8988T (cell line): ENCODE measurements around the gene UBA3.

Experiments used
- DNase-seq: peaks from one replicate; pipeline ENCODE4 v3.0.0; 2011

Gene UBA3

DNA sequence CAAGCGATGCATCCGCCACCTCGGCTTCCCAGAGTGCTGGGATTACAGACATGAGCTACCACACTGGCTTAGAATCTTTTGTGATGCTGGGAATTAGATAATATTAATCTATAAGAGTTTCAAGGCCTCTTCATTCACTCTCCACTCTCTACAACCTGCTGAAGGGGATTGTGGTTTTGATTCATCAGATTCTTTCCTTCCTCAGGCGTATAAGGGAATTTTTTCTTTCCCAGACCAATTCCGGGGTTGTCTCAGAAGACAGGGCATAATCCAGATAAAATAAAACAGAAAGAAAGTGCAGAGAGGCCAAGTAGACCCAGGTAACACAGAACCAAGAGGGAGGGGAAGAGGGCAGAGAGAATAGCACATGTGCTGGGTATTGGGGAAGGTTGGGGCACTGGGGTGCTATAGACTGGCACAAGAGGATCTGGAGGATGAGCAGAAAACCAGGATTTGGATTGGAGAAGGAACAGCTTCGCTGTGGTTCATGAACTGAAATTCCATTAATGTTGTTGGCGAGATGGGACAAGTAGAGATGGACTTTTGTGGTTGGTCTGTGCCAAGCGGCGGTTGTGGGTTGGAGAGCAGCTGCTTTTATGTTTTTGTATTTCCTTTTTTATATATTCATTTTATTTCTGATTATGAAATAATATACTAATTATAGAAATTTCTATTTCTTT, 17.4 kb upstream of the UBA3 start:
- no peak for DNase-seq

DNA sequence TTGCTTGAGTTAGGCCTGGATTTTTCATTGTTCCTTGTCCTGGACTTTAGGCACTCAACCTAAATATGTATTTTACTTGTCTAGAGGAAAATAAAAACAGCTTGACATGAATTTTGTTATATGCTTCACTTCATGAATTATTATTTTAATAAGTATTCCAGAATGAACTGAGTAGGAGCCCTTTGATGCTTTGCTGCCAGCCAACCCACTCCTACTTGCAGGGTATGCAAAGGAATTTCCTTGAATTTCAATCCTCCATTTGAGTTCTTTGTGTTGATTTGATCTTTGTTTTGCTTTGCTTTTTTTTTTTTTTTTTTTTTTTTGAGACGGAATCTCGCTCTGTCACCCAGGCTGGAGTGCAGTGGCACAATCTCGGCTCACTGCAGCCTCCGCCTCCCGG, 16.1 kb upstream of the UBA3 start:
- DNase-seq, result no peak

DNA sequence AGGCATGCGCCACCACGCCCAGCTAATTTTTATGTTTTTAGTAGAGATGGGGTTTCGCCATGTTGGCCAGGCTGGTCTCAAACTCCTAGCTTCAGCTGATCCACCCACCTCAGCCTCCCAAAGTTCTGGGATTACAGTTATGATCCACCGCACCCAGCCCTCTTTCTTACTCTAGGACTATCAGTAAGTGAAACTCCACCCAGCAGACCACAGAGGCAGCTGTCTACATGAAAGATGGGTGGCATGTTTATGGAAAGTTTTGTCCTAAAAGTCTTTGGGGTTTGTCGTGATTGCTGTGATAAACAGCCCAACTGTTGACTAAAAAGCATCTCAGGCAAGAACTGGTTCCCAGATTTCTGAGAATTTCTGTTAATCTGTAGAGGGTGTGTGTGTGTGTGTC, 15.5 kb upstream of the UBA3 start:
- no peak for DNase-seq

DNA sequence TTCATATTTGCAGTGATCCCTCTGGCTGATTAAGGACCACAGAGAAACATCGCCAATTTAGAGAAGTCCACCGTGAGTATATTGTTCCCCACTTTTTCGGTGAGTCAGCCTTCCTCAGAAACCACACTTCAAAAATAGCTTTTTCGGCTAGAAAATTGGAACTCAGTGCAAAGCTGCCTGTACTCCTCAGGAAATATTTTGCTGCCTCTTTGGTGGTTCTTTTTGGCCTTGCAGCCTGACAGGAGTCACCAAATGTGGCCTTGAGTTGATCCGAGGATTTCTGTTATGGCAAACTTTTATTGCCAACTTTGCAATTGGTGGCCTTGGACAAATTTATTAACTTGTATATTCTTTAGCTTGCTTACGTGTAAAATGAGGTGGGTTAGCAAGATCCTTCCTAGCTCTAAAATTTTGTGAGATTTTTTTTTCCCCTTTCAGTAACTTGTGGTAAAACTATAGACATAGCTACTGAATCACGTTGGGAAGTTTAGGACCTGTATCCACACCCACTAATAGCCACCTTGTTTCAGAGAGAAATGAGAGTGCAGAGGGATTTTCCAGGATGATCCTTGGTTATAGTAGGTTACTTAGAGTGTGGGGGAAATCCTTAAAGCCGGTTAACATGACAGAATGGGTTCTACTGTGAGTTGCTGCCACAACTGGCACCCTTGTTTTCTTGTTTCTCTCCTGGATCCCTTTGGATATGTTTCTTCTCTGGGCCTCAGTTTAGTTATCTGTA, 14.5 kb upstream of the UBA3 start:
- DNase-seq, result no peak

DNA sequence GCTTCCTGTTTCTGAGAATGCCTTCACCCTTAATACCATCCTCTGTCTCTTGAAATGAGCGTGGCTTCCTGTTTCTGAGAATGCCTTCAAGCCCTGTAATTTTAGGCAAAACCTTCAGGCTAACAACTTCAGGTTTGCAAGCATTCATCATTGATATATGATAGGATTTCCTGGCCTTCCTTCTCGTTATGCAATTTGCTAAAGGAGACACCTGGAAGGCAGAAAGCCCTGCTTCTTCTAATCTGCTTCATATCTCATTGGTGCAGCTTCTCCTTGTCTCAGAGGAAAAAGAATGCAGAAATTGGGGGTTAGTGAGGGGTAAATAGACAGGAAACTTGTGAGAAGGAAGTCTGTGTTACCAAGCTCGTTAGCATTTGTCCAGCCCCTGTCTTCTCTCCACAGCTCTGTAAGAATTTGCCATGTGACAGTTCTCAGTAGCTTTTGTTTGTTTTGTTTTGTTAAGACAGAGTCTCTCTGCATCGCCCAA, 11.9 kb upstream of the UBA3 start:
- DNase-seq, result no peak

DNA sequence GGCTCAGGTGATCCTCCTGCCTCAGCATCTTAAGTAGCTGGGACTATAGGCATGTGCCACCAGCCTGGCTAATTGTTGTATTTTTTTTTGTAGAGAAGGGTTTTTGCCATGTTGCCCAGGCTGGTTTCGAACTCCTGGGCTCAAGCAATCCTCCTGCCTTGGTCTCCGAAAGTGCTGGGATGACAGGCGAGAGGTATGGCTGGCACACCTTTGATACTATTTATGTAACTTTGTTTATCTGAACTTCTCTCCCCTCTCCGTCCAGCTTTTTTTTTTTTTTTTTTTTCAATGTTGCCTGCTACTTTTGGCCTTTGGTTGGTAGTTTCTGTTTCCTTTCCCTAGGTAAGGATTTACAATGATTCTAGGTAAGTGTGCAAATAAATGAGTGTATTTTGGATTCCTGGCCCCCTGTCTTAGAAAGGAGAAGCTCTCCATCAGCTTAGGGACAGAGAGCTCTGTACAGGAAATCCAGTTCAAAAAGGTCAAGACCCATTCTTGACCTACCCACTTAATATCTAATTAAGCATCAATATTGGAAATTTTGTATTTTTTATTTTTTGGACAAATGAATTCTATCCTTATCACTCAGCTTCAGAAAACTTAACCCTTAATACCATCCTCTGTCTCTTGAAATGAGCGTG, 11.3 kb upstream of the UBA3 start:
- no peak for DNase-seq

DNA sequence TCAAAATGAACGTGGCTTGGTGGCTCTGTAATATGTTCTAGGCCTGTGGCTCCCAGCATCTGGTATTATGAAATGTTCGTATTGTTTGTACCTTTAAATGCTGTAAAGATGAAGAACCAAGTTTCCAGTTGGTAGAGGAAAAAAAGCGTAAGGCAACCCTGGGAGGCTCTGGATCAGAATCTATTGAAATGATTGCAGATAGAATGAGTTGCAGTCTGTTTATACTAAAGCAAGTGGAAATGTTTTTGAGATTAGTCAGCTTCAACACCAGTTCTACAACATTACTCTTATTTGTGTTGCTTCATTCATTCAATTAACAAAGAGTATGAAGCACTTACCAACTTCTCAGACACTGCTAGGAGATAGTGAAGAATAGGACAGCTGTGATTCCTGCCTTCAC, 9.9 kb upstream of the UBA3 start:
- DNase-seq, result no peak

DNA sequence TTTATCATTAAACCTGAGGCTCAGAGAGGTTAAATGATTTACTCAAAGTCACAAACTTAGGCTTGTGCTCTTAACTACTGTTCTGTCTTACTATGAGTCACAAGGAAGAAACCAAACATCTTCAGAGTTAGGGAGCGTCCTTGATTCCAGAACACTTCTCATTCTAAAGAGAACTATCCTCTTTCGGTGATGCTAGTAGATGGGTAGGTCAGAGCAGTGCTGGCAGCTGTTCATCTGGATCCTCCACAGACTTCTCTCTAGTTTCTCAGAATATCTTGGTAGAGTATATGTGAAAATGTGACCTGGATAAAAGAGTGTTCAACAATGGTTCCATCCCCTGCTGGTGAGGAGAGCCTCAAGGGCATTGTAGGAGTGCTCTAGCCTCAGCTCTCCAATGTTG, 7.9 kb upstream of the UBA3 start:
- DNase-seq, result no peak

DNA sequence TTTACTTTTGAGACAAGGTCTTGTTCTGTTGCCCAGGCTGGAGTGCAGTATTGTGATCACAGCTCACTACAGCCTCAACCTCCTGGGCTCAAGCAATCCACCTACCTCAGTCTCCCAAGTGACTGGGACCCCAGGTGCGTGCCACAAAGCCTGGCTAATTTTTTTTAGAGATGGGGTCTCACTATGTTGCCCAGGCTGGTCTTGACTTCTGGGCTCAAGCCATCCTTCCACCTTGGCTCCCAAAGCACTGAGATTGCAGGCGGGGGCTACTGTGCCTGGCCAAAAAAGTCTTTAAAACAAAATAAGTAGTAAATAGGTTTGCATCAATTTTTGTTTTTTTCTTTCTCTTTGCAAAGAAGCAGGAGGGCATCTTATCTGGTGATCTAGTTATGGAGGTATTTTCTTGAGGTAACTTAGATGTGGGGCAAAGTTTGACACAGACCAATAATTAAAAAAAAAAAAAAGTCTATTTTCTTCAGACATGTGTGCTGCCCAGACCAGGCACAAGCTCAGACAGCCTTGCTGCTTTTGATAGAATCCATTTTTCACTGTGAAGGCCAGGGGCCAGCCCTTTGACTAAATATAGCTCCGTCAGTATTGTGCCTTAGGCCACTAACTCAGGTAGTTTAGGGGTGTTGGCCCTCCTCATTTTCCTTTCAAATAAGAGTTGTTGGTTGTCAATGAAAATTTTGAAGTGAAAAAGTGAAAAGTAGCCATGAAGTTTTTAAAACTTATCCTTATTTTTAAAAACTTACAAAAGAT, 7.0 kb upstream of the UBA3 start:
- DNase-seq, result no peak

DNA sequence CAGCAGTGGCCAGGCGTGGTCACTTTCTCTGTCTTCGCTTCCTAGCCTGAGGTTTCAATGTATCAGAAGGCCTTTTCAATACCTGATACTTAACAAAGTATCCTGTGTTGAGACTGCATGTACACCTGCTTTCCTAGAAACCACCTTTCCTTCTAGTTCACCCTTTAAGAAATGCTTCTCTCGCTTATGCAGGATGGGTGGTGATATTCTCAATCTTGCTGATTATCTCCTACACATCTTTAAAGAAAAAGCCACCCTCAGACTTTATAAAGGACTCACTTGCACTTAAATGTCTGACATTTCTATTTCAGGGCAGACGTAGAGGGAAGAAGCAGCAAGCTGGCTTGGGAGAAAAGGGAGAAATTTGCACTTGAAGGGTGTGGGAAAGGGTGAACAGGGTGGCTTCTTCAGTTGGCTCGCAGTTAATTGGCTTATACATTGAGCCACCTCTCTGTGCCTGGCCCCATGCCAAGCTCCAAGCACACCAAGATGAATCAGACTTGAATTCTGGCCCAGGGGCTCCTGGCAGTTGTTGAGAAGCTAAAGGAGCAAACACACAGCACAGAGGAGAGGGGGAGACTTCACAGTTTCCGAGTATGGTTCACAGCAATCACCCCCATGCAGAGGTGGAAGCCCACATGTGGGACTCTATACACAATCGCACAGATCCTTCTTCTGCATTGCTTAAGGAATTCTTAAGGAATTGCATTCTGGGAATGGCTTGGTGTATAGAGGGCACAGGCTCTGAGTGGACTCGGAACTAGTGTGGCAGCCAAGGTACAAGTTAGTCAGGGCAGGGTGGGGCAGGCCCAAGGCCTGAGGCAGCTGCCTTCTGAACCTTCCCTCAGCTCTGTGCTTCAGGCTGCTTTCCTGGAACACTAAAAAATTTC, 5.9 kb upstream of the UBA3 start:
- no peak for DNase-seq

DNA sequence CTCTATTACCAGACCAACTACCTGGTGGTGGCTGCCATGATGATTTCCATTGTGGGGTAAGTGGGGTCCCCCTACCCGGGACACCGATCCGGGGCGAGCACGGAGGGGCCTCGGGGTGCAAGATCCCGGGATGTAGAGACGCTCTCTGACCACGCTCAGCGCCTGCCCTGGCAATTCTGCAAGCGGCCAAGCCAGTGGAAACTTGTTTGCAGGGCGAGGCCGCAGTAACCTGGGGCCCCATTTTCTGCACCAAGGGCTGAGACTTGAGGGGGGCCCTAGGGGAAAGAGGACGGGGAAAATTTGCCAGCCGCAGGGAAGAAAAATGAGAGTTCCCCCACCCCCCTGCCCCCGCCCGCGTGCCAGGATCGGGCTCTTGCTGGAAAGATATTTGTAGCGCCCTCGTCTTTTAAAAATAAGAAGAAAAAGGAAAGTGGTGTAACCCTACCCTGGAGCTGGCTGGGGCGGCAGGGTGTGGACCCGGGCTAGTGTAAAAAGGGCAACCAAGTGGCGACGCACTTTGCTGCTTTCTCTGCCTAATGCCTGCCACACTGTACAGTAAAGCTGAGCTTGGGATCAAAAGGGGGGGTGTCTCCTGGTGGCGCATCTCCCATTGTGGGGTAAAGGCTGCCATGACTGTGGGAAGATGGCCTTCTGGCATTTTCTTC, 5.1 kb upstream of the UBA3 start:
- no peak for DNase-seq

DNA sequence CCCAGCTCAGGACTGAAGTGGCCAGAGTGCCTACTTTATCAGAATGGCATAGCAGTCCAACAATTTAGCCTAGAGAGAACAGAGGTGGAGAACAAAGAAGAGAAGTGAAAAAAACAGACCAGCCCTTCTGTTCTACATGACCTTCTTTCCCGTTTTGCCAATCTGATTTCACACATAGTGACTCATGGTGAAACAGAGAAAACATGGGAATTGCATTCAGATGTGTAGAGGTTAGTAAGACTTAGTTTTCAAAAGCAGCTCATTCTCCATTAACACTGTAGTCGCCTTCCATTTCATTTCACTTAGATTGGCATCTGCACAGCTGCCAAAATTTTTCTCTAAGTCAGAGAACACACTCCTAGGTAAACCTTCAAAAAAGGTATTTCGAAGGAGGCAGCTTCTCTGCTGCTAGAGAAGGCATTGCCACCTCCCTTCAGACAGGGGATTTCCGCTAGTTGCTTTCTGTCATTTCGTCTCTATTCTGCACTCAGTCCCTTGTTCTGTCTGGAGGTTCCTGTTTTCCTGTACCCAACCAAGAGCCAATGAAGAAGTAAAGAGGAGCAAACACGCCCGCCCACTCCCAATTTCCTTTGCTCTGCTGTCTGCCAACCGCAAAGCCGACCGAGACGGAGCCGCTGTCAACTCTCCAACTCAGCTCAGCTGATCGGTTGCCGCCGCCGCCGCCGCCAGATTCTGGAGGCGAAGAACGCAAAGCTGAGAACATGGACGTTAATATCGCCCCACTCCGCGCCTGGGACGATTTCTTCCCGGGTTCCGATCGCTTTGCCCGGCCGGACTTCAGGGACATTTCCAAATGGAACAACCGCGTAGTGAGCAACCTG, 4.4 kb upstream of the UBA3 start, which contains the start of gene ARL6IP5:
TSS of gene ARL6IP5 (plus strand) at position 612 of the 842 bp plus-strand sequence. CDS start at position 723, 111 bp downstream.
- DNase-seq, result peak; percentile 24

DNA sequence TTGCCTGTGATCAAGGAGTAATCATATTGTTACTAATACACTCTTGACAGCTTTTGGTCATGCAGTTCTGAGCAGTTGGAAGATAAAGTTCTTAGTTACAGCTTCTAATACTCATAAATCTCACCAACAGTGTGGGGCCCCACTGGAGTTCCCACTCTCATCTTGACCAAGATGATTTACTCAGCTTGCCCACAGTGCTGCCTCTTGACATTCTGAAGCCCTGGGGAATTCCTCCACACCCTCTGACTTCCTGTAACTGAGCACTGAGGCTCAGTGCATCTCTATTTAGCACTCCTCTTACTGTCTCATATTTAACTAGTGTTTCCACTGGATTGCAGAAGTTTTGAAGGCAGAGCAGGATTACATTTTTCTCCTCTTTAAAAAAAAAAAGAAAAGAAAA, 2.6 kb upstream of the UBA3 start:
- no peak for DNase-seq

DNA sequence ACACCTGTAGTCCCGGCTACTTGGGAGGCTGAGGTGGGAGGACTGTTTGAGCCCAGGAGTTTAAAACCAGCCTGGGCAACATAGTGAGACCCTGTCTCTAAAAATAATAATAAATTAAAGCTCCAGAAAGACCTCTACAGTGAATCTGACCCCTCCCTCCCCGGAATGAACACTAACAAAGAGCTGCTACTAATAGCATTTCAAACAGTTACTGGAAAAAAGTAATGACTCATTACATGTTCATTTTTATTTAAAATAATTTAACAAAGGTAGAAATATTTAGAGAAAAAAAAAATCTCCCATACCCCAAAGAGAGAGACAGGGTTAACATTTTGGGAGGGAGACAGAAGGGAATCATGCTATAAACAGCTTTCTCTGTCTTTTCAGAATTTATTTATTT, 2.2 kb upstream of the UBA3 start:
- DNase-seq, result no peak

DNA sequence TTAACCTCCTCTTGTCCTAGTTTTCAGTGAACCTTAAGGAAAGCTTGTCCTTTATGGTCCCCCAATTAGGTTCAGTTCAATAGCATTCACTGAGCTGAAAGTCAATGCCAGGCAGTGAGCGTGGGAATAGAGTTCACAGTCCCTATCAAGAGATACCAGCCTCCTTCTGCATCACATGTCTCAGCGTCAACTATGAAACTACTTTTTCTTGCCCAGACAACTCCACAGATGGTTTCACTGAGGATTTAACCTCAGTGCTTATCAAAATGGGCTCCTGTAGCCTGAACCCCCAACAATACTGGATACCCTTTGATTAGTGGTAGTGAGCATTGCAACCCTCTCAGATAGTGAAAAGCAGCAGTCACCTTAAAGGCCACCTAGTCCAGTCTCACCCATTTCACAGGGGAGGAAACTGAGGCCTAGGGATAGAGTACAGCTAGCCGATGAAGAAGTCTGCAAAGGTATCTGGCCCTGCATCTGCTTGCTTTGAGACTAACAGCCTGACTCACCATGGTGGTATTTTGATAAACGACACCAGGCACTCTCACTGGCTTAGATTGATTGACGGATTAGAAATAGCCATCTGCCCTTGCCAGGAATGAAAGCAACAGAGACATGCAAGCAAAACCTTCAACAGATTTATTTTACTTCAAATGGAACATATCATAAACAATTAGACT, 1.6 kb upstream of the UBA3 start:
- no peak for DNase-seq

DNA sequence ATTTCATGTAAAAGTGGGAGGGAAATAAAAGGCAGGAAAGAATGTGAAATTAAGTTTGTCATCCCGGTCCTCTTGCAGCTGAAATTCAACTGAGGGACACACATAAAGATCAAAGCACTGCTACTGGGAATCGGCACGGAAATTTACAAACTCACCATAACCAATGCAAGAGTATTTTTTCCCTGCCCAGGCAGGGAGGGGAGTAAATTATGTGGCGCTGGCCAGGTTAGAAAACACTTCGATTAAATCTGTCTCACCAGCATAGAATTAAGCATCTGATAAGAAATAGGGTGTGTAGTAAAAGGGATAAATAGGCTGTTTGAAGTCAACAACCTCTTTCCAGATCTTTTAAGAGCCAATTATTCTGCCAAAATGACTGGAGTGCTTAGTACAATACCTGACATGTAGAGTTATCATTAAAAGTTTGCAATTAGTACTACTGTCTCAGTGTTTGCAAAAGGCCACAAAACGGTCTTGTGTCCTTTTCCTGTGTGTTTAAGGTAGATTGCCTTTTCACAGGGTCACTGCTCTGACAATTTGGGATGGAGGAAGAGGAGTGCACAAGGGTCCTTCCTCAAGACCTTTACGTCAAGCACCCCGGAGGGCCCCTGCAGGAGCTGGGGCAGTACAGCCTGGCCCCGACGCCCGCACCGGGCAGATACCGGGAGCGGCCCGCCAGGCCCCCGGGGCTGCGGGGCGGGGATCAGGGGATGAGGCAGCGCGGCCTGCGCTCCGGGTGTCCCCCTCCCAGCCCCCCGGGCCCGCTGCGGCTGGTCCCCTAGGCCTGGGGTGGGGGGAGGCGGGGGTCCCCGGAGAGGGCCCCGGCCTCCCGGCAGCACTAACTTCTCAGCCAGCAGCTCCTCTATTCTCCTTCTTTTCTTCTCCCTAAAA, 651 bp downstream of the UBA3 start:
- DNase-seq, result no peak

DNA sequence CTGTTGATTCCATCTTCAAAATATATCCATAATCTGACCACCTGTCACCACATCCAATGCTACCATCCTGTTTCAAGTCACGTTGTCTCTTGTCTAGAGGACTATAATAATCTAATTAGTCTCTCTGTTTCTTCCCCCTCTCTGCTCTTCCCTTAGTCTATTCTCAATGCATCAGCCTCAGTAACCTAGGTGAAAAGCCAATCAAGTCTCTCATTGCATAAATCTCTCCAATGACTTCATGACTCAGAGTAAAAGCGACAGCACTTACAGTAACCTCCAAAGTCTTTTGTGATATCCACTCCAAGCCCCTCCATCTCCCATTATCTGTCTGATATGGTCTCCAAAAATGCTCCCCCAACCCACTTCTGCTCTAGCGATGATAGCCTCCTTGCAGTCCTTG, 7.2 kb downstream of the UBA3 start:
- DNase-seq, result no peak

DNA sequence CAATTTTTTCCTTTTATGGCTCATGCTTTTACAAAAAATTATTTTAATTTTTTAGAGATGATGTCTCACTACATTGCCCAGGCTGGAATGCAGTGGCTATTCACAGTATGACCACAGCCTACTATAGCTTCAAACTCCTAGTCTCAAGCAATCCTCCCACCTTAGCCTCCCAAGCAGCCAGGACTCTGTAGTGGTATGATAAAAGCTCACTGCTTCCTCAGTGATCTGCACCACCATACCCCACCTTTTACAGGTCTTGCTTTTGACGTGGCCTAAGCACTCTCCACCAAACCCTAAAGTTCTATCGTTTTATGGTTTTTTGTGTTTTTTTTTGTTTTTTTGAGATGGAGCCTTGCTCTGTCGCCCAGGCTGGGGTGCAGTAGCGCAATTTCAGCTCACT, 14.0 kb downstream of the UBA3 start:
- DNase-seq, result no peak
